Fibroblast of gingiva (primary cell): ENCODE results near the gene CATSPERZ.

ENCODE experiments used
- DNase-seq: peaks from one replicate; pipeline ENCODE4 v3.0.0-alpha.2; 2011; ENCODE audit warnings: low read depth

CATSPERZ gene

DNA sequence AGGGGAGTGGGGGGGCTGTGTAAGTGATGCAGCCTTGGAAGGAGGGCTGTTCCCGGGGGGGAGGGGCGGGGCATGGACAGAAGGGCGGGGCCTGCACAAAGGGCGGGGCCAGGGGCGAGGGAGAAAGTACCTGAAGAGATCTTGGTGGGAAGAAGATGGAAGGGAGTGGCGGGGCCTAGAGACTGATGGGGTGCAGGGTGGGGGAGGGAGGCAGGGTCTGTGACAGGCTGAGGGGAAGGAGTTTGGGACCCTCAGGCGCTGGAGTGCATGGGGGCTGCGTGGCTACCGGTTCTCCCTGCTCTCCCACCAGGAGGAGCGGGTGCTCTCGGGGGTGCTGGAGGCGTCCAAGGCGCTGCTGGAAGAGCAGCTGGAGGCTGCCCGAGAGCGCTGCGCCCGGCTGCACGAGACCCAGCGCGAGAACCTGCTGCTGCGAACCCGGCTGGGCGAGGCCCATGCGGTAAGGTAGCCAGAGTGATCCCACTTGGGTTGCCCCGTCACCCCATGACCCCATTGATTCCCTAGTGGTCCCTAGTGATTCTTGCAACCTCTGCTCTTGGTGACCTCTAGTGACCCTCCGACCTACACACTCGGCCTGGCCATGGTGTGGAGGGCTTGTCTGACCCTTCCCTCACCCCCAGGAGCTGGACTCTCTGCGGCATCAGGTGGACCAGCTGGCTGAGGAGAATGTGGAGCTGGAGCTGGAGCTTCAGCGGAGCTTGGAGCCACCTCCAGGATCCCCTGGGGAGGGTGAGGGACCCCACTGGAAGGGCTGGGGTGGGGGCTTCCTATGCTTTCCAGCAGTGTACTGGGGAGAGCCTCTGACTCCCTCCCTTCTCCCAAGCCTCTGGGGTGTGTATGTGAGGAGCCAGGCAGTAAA, 42.9 kb downstream of the CATSPERZ start:
- no peak for DNase-seq

DNA sequence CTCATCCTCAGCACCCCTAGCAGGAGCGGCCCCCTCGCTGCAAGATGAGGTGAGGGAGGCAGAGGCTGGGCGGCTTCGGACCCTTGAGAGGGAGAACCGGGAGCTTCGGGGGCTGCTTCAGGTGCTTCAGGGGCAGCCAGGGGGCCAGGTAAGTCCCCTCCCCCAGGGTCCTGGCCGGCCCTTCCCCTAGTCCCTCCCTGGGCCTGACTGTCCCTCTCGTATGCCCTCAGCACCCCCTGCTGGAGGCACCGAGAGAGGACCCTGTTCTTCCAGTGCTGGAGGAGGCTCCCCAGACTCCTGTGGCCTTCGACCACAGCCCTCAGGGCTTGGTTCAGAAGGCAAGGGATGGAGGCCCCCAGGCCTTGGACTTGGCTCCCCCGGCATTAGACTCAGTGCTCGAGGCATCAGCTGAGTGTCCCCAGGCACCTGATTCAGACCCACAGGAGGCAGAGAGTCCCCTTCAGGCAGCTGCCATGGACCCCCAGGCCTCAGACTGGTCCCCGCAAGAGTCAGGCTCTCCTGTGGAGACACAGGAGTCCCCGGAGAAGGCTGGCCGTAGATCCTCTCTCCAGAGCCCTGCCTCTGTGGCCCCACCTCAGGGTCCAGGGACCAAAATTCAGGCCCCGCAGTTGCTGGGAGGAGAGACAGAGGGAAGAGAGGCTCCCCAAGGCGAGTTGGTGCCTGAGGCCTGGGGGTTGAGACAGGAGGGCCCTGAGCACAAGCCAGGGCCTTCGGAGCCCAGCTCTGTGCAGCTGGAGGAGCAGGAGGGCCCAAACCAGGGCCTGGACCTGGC, 43.8 kb downstream of the CATSPERZ start:
- DNase-seq = no peak

DNA sequence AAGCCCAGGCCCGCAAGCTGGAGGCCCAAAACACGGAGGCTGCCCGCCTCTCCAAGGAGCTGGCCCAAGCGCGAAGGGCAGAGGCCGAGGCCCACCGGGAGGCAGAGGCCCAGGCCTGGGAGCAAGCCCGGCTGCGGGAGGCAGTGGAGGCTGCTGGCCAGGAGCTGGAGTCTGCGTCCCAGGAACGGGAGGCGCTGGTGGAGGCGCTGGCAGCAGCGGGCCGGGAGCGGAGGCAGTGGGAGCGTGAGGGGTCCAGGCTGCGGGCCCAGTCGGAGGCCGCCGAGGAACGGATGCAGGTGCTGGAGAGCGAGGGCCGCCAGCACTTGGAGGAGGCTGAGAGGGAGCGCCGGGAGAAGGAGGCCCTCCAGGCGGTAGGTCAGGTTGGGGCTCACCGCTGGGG, 44.6 kb downstream of the CATSPERZ start:
- no peak for DNase-seq

DNA sequence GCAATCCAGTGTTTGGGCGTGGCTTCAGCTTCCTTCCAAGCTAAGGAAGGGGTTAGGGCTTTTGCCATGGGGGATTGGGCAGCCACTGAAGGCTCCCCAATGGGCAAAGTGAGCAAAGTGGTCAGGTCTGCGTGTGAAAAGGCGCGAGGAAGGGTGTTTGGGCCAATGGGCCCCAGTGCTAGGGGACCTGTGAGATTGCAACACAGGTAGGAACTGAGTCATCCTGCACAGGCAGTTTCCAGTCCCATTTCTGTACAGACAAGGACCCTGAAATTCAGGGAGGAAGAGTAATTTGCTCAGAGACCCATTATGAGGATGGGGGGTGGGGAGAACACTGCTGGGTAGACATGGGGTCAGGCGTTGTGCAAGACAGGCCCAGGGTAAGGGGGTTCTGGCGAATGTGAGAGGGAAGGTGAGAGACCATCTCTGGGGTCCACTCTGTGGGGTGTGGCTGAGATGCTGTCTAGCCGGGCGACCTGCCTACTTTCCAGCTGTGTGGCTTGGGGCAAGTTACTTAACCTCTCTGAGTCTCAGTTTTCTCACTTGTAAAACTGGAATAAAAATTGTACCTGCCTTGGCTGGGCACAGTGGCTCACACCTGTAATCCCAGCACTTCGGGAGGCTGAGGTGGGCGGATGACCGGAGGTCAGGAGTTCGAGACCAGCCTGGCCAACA, 47.2 kb downstream of the CATSPERZ start:
- DNase-seq = no peak

DNA sequence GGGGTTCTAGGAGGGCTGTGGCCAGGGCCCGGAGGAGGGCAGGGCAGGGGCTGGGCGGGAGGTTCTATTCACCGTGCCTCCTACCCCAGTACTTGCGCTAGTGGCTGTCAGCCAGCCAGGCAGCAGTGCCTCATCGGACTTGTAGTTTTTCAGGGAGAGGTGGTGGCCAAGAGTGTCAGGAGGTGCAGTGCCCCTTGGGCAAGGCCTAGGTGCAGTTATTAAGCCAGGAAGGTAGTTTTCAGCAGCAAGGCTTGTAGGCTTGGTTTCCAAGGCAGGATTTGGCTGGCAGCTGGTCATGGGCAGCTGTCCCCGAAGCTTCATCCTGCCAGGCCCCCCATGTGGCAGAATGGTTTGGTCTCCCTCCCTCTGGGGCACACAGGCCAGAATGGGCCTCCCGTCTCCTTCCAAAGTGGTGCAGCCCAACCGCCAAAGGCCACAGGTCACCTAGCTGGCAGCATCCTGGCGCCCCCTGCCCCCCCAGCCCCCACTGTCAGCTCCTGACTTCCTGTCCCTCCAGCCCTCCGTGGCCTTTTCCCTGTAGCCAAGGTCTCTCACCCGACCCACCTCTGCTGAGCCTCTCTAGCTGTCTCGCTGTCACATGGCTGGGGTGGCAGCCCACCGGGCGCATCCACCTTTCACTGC, 48.3 kb downstream of the CATSPERZ start:
- DNase-seq = no peak

DNA sequence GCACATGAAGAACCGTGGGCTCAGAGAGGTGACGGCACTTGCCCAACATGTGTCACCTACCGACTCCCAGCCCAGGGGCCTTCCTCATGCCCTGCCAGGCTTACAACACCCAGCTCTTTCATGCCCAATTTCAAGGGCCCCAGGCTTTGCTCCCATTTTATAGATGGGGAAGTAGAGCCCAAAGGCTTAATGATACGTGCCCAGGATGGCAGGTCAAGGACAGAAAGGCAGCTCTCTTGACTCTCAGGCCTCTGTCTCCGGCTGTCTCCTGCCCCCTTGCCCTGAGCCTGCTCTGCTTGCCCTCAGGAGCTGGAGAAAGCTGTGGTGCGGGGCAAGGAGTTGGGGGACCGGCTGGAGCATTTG, 48.8 kb downstream of the CATSPERZ start:
- no peak for DNase-seq

DNA sequence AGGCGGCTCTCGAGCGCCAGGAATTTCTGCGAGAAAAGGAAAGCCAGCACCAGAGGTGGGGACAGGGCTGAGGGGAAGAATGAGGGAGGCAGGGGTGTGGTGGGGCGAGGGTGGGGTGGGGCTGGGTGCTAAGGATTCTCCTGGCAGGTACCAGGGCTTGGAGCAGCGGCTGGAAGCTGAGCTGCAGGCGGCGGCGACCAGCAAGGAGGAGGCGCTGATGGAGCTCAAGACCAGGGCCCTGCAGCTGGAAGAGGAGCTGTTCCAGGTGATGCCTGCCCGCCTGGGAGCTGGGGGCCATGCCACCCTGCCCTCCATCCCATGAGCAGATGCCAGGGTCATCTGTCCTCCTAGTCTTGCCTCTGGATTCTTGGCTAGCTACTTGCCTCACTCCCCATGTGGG, 49.2 kb downstream of the CATSPERZ start:
- DNase-seq = no peak

DNA sequence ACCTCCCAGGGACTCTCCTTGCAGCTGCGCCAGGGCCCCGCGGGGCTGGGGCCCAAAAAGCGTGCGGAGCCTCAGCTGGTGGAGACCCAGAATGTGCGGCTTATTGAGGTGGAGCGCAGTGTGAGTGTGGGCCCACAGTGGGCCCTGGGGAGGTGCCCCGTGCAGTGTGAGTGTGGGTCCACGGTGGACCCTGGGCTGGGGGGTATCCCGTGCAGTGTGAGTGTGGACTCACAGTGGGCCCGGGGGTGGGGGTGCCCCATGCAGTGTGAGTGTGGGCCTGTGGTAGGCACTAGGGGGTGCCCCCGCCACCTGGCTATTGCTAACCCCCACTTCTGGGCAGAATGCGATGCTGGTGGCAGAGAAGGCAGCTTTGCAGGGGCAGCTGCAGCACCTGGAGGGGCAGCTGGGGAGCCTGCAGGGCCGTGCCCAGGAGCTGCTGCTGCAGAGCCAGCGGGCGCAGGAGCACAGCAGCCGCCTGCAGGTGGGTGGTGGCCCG, 51.0 kb downstream of the CATSPERZ start:
- no peak for DNase-seq

DNA sequence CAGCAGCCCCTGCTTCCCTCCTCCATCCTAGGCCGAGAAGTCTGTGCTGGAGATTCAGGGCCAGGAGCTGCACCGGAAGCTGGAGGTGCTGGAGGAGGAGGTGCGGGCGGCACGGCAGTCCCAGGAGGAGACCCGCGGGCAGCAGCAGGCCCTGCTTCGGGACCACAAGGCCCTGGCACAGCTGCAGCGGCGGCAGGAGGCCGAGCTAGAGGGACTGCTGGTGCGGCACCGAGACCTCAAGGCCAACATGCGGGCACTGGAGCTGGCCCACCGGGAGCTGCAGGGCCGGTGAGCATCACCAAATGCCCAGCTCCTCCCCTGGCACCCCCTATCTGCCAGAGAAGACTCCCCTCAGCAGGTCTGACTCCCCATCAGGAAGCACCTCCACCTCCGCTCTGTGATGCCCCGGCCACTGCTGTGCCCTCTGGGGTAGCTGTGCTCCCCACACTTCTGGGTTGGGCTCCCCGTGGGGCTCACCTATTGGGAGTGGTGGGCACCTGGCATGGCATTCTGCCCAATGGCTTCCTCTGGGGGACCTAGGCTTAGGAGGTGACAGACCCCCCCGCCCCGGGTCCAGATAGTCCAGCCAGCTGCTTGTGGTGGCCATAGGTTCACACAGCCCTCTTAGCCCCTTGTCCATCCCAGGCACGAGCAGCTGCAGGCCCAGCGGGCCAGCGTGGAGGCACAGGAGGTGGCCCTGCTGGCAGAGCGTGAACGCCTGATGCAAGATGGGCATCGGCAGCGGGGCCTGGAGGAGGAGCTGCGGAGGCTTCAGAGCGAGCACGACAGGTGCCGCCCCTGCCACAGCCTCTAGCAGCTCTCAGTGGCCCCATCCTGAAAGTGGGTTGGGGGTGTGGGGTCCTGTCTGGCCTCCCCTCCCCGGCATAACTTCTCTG, 52.2 kb downstream of the CATSPERZ start:
- no peak for DNase-seq

DNA sequence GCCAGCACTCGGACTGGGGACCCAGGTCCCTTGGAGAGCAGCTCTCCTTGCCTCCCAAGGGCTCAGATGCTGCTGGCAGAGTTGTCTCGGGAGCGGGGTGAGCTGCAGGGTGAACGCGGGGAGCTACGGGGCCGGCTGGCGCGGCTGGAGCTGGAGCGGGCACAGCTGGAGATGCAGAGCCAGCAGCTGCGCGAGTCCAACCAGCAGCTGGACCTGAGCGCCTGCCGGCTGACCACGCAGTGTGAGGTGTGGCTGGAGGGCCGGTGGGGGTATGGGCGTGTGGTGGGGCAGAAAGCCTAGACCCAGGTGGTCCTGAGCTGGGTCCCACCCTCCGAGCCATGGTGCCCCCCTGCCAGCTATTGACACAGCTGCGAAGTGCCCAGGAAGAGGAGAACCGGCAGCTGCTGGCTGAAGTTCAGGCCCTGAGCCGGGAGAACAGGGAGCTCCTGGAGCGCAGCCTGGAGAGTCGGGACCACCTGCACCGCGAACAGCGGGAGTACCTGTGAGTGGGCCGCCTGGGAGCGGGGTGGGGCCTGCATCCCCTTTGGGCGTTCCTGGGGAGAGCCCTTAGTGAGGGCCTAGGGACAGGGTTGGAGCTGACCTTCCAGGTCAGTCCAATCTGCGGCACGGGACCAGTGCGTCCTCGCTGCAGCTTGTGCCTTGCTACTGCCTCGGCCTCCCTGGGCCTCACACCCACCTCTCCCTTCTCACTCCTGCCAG, 53.0 kb downstream of the CATSPERZ start:
- DNase-seq = no peak

DNA sequence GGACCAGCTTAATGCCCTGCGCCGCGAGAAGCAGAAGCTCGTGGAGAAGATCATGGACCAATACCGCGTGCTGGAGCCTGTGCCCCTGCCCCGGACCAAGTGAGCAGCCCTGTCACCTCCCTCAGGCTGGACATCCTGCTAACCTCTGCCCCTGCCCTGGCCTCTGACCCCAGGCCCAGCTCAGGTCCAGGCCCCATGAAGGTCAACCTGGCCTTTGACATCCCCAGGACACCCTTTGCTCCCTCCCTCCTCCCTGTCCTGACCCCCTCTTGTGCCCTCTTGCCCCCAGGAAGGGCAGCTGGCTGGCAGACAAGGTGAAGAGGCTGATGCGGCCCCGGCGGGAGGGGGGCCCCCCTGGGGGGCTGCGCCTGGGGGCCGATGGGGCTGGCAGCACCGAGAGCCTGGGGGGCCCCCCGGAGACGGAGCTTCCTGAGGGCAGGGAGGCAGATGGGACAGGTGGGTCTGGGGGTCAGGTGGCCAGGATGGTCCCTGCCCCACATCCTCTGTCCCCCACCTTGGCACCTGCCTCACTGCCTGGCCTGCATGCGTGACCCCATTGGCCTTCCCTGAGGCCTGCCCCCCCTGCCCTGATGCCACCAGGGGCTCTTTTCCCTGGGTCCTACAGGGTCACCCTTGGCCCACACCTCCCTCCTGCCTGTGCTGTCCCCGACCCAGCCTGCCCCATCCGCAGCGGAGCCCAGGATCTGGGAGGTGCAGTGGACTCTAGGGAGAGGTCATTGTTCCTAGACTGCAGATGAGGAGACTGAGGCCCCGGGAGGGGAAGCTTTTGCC, 53.8 kb downstream of the CATSPERZ start:
- no peak for DNase-seq
